ENCODE measurements around the gene GID4. TPM values are rescaled to one million over a fixed set of nuclear protein-coding genes. Genes with fewer than 3 reads are reported as not detected.

Gene GID4
- polyA plus RNA-seq, 1 donor: 11.9 TPM

DNA sequence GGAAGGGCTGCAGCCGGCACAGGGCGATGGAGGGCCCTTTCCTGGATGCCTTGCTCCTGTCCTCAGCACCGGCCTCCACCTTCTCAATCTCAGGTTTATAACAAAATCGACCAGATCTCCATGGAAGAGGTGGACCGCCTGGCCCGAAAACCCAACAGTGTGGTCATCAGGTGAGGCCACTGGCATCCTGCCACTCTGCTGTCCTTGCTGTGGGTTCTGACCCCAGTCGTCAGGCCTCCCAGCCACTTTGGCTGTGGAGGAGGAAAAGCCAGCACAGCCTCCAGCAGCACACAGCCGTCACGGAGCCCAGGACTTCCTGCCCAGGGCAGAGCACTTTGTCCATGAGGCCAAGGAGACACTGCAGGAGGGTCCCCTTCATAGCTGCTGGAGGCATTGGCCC lies 62.6 kb downstream of the GID4 start:
- no peak for DNase-seq (ENCODE audit: low read depth)

DNA sequence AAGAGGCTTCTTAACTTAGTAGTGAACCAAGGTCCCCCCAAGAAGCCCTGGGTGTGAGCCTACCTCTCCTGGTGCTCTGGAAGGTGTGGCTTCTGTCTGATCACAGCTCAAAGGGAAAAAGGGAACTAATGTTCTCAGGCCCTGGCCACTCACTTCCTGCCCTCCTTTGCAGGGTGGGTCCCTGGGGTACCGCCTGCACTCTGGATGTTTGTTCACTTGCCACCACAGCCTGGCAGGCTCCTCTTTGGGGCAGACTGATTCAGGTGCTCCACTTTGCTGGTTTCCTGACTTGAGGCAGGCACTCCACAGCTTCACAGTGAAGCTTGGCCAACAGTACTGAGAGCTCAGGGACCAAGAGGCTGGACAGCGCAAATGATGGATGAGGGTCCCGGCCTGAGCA lies 63.4 kb downstream of the GID4 start:
- DNase-seq (ENCODE audit: low read depth): no peak

DNA sequence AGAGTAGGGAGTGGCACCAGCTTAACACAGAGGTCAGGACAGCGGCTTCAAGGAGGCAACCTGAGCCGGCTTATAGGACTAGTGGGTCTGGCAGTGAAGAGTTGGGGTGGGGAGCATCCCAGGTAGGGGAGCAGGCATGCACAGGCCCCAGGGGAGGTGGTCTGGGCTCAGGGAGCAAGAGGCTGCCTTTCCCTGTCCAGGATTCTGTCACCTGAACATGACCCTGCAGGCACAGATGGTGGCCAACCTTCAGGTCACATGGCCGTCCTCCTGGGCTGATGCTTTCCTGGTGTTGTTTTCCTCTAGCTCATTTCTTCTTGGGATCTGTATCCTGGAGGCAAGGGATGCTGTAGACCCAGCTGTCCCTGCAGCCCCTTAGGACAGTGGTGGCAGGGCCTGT lies 65.8 kb downstream of the GID4 start:
- DNase-seq (ENCODE audit: low read depth): no peak

- DNase-seq (ENCODE audit: low read depth): no peak
Observed at GRCh38 chr17:18105595-18105994, 66.4 kb downstream of the GID4 start.

DNA sequence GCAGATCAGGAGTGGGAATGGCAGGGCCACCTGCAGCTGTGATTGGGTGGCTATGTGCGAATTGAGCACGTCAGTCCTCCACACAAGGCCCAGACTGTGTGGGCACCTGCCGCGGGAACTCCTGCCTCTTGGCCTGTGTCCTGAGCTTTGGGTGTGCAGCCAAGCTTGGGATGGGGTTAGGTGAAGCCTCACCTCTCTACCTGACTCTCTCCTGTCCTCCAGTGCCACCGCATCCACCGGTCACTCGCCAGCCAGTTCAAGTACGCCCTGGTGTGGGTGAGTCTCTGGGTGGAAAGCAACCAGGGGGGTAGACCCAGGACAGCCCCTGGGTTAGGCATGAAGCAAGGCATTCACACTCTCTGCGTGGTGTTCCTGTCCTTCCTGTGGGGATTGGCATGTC lies 67.0 kb downstream of the GID4 start:
- no peak for DNase-seq (ENCODE audit: low read depth)

DNA sequence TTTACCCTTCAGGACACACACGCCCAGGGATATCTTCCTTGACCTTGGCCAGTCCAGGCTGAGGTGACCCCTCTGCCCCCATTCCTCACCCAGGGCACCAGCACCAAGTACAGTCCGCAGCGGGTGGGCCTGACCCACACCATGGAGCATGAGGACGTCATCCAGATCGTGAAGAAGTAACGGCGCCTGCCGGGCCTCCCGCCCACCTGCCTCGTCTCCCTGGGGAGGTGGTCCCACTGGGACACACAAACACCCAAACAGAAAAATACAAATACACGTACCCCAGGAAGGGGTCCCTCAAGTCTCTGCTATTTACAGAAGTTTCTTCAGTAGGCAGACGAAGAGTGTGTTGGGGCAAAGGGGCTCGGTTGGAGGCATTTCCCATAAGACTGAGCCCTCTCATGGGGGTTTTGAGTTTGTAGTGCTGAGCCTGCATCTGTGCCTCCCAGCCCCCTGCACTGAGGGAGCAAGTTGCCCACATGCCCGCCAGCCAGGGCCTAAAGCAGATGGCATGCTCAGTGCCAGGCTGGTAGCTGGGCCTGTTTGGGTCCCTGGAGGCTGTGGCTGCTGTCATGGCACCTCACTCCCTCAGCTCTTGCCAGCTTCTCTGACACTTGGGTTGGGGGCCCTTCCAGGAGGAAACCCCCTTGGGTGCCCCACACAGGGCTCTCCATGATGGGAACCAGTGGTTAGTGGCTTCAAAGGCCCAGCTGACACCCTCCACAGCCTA lies 68.0 kb downstream of the GID4 start:
- DNase-seq (ENCODE audit: low read depth): no peak

DNA sequence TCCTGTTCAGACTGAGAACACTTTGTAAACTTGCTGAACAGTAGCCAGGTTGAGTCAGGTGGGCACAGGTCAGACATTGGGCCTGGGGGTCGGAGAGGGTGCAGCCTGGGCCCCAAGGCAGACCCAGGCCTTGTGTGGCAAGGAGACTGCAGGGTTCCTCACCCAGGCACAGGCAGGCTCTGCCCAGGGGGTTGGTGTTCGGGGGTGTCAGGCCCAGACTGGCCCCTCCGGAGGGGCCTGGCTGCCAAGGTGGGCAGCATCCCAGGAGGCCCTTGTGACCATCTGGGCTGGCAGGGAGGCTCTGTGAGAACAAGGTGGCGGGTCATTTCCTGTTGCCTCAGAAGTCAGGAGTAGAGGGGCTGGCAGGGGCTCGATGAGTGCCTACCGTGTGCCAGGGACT lies 68.8 kb downstream of the GID4 start:
- DNase-seq (ENCODE audit: low read depth): no peak

GRCh38 chr17:18108401-18109312 lies 69.4 kb downstream of the GID4 start, which contains the start of gene MYO15A:
MYO15A (plus strand) TSS chr17:18108756; CDS start chr17:18118801, 10,045 bp downstream.
- no peak for DNase-seq (ENCODE audit: low read depth)

GRCh38 chr17:18109935-18110485 lies 70.8 kb downstream of the GID4 start:
- no peak for DNase-seq (ENCODE audit: low read depth)

- no peak for DNase-seq (ENCODE audit: low read depth)
Observed at GRCh38 chr17:18110636-18111145, 71.5 kb downstream of the GID4 start.

DNA sequence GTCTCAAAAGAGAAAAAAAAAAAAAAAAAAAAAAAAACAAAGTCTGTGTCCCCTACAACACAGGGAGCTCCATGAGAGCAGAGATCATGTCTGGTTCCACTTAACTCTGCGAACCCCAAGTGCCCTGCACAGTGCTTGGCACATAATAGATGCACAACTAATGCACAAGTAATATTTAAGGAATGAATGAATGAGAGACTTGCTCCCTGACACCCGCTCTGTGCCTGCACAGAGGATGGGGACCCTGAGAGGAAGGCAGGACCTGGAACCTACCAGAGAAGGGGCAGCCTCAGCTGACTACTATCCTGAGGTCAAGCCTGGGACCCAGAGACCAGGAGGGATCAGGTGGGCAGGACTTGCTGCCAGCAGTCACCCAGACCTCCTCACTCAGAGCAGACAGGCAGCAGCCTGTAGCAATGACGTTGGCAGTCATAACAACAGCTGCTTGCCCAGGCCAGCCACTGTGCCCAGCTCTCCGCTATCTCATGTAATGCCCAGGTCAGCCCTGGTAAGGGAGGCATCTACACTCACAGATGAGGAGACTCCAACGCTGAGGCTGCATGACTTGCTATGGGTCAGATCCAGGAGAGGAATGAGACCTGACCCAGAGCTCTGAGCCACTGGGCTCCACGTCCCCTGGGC lies 72.2 kb downstream of the GID4 start:
- DNase-seq (ENCODE audit: low read depth): no peak

DNA sequence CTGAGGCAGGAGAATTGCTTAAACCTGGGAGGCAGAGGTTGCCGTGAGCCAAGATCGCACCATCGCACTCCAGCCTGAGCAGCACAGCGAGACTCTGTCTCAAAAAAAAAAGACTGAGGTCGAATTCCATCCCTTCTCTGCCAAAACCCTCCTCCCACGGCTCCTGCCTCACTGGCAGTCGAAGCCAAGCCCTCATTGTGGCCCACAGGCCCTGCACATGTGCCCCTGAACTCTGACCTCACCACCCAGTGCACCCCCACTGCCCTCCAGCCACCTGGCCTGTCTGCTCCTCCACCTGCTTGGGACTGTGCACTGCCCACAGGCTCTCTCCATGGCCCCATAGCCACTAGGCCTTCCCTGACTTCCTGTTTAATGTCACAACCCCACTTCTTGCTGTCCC lies 76.3 kb downstream of the GID4 start:
- no peak for DNase-seq (ENCODE audit: low read depth)

DNA sequence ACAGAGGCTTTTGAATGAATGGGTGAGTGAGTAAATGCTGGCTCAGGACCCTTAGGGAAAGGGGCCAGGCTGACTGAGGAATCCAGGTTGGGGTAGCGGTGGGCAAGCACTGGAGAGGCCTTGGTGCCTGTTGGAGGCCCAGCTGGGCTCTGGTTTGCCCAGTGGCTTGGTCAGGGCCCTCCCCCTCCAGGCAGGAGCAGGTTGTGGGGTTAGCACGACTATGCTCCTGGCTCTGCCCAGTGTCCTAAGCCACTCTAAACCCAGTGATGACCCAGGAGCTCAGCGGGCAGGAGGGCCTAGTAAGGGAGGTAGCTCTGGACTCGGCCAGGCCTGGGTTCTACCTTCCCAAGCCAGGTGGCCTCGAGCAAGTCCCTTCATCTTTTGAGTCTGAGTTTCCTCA lies 76.9 kb downstream of the GID4 start:
- DNase-seq (ENCODE audit: low read depth): no peak

GRCh38 chr17:18117533-18117932 lies 78.3 kb downstream of the GID4 start:
- DNase-seq (ENCODE audit: low read depth): no peak

Other genes starting within 250 kb of the GID4 start
- 33.2 TPM for gene SREBF1, start 202.4 kb upstream of the GID4 start, polyA plus RNA-seq (ENCODE audit: insufficient read length)
- gene TOM1L2, start 67.0 kb upstream of the GID4 start, polyA plus RNA-seq (ENCODE audit: insufficient read length): 36.3 TPM
- gene DRC3, start 66.5 kb upstream of the GID4 start, polyA plus RNA-seq (ENCODE audit: insufficient read length): 6.6 TPM
- 19.7 TPM for gene ATPAF2, start 240 bp upstream of the GID4 start, polyA plus RNA-seq (ENCODE audit: insufficient read length)
- 24.9 TPM for gene DRG2, start 48.5 kb downstream of the GID4 start, polyA plus RNA-seq (ENCODE audit: insufficient read length)
- 1.2 TPM for gene MYO15A, start 69.3 kb downstream of the GID4 start, polyA plus RNA-seq (ENCODE audit: insufficient read length)
- gene ALKBH5, start 144.4 kb downstream of the GID4 start, polyA plus RNA-seq (ENCODE audit: insufficient read length): 62.8 TPM
- gene LLGL1, start 186.2 kb downstream of the GID4 start, polyA plus RNA-seq (ENCODE audit: insufficient read length): 20.8 TPM
- gene FLII, start 219.3 kb downstream of the GID4 start, polyA plus RNA-seq (ENCODE audit: insufficient read length): 146 TPM
- gene MIEF2, start 221.3 kb downstream of the GID4 start, polyA plus RNA-seq (ENCODE audit: insufficient read length): 14.9 TPM

All from forelimb muscle (tissue), 1 donor.